HG02973 (cell line): ENCODE results near the gene CD53.
A peak's percentile ranks its signal among the peaks of the same experiment; 100 is the strongest.
"Not testable (repeated sequence)": the region's sequence is repeated elsewhere in the genome, so short reads cannot be mapped to it uniquely, and the experiment has no call there.

ENCODE experiments used
- ATAC-seq: cut with Tn5 transposase; IDR thresholded peaks from one replicate; pipeline ENCODE4 v1.9.1; 2021; ENCODE audit warnings: moderate library complexity; ENCODE audit not compliant: unreplicated experiment

CD53 gene

GRCh38 chr1:110872745-110873720 lies at the start of gene CD53:
Gene CD53, plus strand, starts transcription at chr1:110873148. Its CDS starts 18,261 bp downstream, at chr1:110891409.
- peak; percentile 55 for ATAC-seq

- ATAC-seq: no peak
These were observed 48.8 kb upstream of the CD53 start for GRCh38 chr1:110824192-110824591.

- ATAC-seq: no peak
These were observed 42.9 kb upstream of the CD53 start for GRCh38 chr1:110829955-110830553.

GRCh38 chr1:110833779-110834178 lies 39.2 kb upstream of the CD53 start:
- not testable (repeated sequence) for ATAC-seq

- no peak for ATAC-seq
These were observed 26.1 kb upstream of the CD53 start for GRCh38 chr1:110846861-110847260.

- ATAC-seq: no peak
These were observed 22.8 kb upstream of the CD53 start for GRCh38 chr1:110850145-110850544.

GRCh38 chr1:110850627-110851026 lies 22.3 kb upstream of the CD53 start:
- no peak for ATAC-seq

- no peak for ATAC-seq
These were observed 19.8 kb upstream of the CD53 start for GRCh38 chr1:110853135-110853534.

- ATAC-seq: no peak
These were observed 16.5 kb upstream of the CD53 start for GRCh38 chr1:110856410-110856809.

GRCh38 chr1:110857964-110858948 lies 14.7 kb upstream of the CD53 start:
- ATAC-seq: no peak

GRCh38 chr1:110859062-110859461 lies 13.9 kb upstream of the CD53 start:
- no peak for ATAC-seq

GRCh38 chr1:110860174-110860573 lies 12.8 kb upstream of the CD53 start:
- ATAC-seq: no peak

- ATAC-seq: not testable (repeated sequence)
These were observed 12.3 kb upstream of the CD53 start for GRCh38 chr1:110860620-110861019.

- not testable (repeated sequence) for ATAC-seq
These were observed 11.0 kb upstream of the CD53 start for GRCh38 chr1:110861942-110862341.

GRCh38 chr1:110864287-110864686 lies 8.7 kb upstream of the CD53 start:
- ATAC-seq: no peak

- no peak for ATAC-seq
These were observed 2.1 kb upstream of the CD53 start for GRCh38 chr1:110870721-110871388.

- no peak for ATAC-seq
These were observed 593 bp upstream of the CD53 start for GRCh38 chr1:110872366-110872744.

GRCh38 chr1:110873856-110874255 lies 908 bp downstream of the CD53 start:
- no peak for ATAC-seq

GRCh38 chr1:110874324-110875215 lies 1.6 kb downstream of the CD53 start:
- ATAC-seq: no peak
